ENCODE measurements around the gene THBS1. TPM values are rescaled to one million over a fixed set of nuclear protein-coding genes. Genes with fewer than 3 reads are reported as not detected.

The THBS1 gene
- total RNA-seq, 1 donor from 2014 or later: 17.3 TPM

- Mint-ChIP-seq H3K4me1 (no peaks in the 10 kb centered on the region), H3K9me3 (peaks cover 12% of the 10 kb centered on the region), H3K27ac (ENCODE audit: unreplicated experiment) (no peak overlapping the region), H3K36me3 (ENCODE audit: low read depth) (peaks cover 25% of the 10 kb centered on the region), H3K27me3 (ENCODE audit: low read depth) (no peaks in the 10 kb centered on the region), H3K4me3 (no peak overlapping the region)
- DNase-seq (ENCODE audit: low read depth, low spot score): no peak
- TF ChIP-seq CTCF (conservative IDR thresholded peaks at IDR 0.05): no peak
These were observed 28.5 kb downstream of the THBS1 start for GRCh38 chr15:39609166-39609916.

DNA sequence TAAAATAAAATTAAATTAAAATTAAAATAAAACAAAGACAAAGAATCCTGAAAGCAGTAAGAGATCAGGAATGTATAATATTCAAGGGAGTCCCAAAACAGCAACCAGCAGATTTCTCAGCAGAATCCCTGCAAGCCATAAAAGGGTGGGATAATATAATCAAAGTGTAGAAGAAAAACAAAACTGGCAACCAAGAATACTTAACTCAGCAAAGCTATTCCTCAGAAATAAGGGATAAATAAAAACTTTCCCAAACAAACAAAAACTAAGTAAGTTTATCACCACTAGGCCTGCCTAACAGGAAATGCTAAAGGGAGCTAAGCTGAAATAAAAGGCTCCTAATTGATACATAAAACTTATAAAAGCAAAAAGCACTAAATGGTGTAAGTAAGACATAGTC lies 29.8 kb downstream of the THBS1 start:
- peaks cover 29% of the 10 kb centered on the region for H3K36me3 Mint-ChIP-seq (ENCODE audit: low read depth)
- H3K27me3 Mint-ChIP-seq (ENCODE audit: low read depth): no peaks in the 10 kb centered on the region

GRCh38 chr15:39613271-39613670 lies 32.4 kb downstream of the THBS1 start:
- Mint-ChIP-seq H3K4me1 (no peaks in the 10 kb centered on the region), H3K27ac (ENCODE audit: unreplicated experiment) (no peak overlapping the region), H3K36me3 (ENCODE audit: low read depth) (peaks cover 37% of the 10 kb centered on the region), H3K9me3 (peaks cover 14% of the 10 kb centered on the region), H3K4me3 (no peak overlapping the region), H3K27me3 (ENCODE audit: low read depth) (no peaks in the 10 kb centered on the region)
- no peak for DNase-seq (ENCODE audit: low read depth, low spot score)
- no peak for TF ChIP-seq CTCF (conservative IDR thresholded peaks at IDR 0.05)

More for the DNA sequence above, 29.8 kb downstream of the THBS1 start:
- Mint-ChIP-seq H3K4me3 (no peak overlapping the region), H3K9me3 (peaks cover 14% of the 10 kb centered on the region), H3K27ac (ENCODE audit: unreplicated experiment) (no peak overlapping the region), H3K4me1 (no peaks in the 10 kb centered on the region)
- no peak for DNase-seq (ENCODE audit: low read depth, low spot score)
- no peak for TF ChIP-seq CTCF (conservative IDR thresholded peaks at IDR 0.05)

DNA sequence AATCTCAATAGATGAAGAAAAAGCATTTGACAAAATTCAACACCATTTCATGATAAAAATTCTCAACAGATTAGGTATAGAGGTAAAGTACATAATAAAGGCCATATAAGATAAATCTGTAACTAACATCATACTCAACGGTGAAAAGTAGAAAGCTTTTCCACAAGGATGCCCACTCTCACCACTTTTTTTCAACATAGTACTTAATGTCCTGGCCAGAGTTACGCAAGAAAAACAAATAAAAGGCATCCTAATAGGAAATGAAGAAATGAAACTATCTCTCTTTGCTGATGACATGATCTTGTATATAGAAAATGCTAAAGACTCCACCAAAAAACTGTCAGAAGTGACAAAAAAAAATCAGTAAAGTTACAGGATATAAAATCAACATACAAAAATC lies 33.0 kb downstream of the THBS1 start:
- Mint-ChIP-seq H3K36me3 (ENCODE audit: low read depth) (peaks cover 37% of the 10 kb centered on the region), H3K9me3 (peaks cover 14% of the 10 kb centered on the region), H3K27me3 (ENCODE audit: low read depth) (no peaks in the 10 kb centered on the region), H3K4me1 (no peaks in the 10 kb centered on the region), H3K27ac (ENCODE audit: unreplicated experiment) (no peak overlapping the region), H3K4me3 (no peak overlapping the region)
- no peak for TF ChIP-seq CTCF (conservative IDR thresholded peaks at IDR 0.05)
- DNase-seq (ENCODE audit: low read depth, low spot score): no peak

DNA sequence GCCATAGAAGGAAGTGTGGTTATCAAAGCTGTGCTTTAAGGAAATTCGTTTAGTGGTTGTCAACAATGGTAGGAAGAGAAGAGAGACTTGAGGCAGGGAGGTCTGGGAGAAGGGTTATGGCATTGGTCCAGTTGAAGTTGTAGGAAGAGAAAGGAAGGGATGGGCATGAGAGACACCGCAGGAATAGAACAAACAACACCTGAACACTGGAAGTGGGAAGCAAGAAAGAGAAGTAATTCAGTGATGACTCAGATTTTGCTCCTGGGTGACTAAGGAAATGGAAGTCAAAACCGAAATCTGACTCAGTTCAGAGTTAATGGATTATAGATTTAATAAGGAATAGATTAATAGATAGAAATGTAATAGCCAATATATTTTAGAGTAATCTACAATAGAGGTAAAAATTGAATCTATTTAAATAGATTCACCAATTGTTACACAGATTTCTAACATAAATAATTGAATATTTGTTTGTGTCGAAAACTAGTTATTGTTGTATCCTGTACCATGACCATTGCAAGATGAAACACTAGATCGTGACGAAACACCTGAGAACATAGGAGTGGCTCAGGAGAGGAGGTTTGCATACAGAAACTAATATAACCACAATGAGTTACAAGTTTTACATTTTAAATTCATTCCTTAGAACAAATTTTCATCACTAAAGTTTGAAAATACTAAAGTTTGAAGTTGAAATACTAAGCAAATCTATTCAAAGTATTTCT lies 36.0 kb downstream of the THBS1 start:
- DNase-seq (ENCODE audit: low read depth, low spot score): no peak
- TF ChIP-seq CTCF (conservative IDR thresholded peaks at IDR 0.05): no peak
- Mint-ChIP-seq H3K27me3 (ENCODE audit: low read depth) (no peaks in the 10 kb centered on the region), H3K4me3 (no peak overlapping the region), H3K9me3 (peaks cover 13% of the 10 kb centered on the region), H3K27ac (ENCODE audit: unreplicated experiment) (no peak overlapping the region), H3K36me3 (ENCODE audit: low read depth) (peaks cover 28% of the 10 kb centered on the region), H3K4me1 (no peaks in the 10 kb centered on the region)
